ENCODE results near the gene CDC42. TPM values are rescaled to one million over a fixed set of nuclear protein-coding genes. Genes with fewer than 3 reads are reported as not detected.

CDC42 gene
- total RNA-seq, 1 experiment from 2014 or later: 245 TPM

DNA sequence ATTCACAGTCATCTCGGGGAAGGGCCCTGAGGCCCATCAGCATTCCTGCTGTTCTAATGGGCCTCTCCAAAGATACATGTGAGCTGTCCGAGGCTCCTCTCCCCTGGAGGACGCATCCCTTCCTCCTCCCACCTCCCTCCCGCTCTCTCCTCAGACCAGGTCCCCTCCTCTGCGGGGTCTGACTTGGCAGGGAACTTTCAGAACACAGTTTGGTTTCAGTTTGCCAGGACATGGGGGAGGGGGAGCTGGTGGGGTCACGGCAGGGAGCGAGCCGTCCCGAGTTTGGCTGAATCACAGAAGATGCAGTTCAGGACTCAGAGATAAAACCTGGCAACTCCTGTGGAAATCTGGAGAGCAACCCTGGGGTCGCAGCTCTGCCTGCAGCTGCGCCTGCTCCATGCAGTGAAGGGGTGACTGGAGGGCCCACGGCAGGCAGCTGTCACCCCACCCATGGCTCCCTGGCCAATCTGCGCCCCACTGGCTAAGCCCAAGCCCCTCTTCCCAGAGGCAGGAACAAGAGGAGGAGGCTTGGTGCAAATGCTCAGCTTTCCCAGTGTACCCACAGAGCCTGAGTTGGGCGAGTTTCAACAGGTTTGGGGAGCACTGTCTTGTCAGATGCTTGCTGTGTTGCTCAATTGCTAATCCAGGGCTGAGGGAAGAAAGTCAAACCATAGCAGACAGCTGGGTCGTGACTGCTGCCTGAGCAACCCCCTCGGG is 84.7 kb downstream of the CDC42 start:
- no TSS peak for BruUV-seq (replicated peaks)
- ChIA-PET POLR2A (ENCODE audit: unreplicated experiment) (no interaction called here), CTCF (no interaction called here)
- no peak overlapping the region for H3K4me2 ChIP-seq (ENCODE audit: low read length)
- H3K27ac ChIP-seq (ENCODE audit: low read length): no peak overlapping the region
- ATAC-seq (no peak), DNase-seq (no peak)
- H4K20me1 ChIP-seq (ENCODE audit: low read length): no peaks in the 10 kb centered on the region
- no peaks in the 10 kb centered on the region for H3K9me2 ChIP-seq (replicated peaks; ENCODE audit: low read length)
- H3K36me3 ChIP-seq (ENCODE audit: low read depth, low read length): no peaks in the 10 kb centered on the region
- H3K27me3 ChIP-seq (ENCODE audit: low read length): no peaks in the 10 kb centered on the region
- H3F3A ChIP-seq (ENCODE audit: low read length, unreplicated experiment): no peaks in the 10 kb centered on the region
- H2AFZ ChIP-seq (ENCODE audit: low read length): no peak overlapping the region
- TF ChIP-seq CTCF (conservative IDR thresholded peaks at IDR 0.05; ENCODE audit: low read depth, low read length): no peak
- no peak for TF ChIP-seq EZH2 (IDR thresholded peaks at IDR 0.05; ENCODE audit: low read length, unreplicated experiment)
- TF ChIP-seq EZH2phosphoT487 (IDR thresholded peaks at IDR 0.05; ENCODE audit: borderline replicate concordance, low read length): no peak
- H3K79me2 ChIP-seq (ENCODE audit: low read length): no peaks in the 10 kb centered on the region
- H3K4me1 ChIP-seq (ENCODE audit: insufficient read depth, low read length): peaks cover 16% of the 10 kb centered on the region
- intact Hi-C loops (cut with micrococcal nuclease): no loop called here
- H3K9ac ChIP-seq (ENCODE audit: low read length): no peak overlapping the region
- no peak overlapping the region for H3K4me3 ChIP-seq (ENCODE audit: low read length)
- H3K9me3 ChIP-seq (ENCODE audit: low read length): no peaks in the 10 kb centered on the region

DNA sequence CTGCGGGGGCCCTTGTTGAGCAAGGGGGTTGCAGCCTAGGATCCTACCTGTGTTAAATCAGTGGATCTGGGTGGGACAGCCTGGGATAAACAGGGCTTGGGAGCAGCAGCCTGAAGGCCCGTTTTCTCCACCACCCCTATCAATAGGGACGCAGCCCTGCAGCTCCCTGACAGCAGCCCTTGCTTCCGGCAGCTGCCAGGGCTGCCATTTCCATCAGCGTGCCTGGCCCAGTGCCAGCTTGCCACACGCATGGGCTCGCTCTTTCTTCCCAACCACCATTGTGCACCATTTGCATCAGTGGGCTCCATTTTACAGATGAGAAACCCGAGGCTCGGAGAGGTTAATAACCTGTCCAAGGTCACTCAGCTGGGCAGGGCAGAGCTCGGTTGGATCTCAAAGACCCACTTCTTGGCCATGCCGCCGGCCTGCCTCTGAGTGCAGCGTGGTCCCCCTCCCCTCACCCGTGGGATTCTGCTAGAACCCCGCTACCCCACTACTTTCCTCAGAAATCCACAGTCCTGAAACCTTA is 86.6 kb downstream of the CDC42 start:
- Histone ChIP-seq H3K9me3 (ENCODE audit: low read length) (no peaks in the 10 kb centered on the region), H3K4me1 (ENCODE audit: insufficient read depth, low read length) (peaks cover 14% of the 10 kb centered on the region), H3K79me2 (ENCODE audit: low read length) (no peaks in the 10 kb centered on the region), H3K27ac (ENCODE audit: low read length) (no peak overlapping the region), H3F3A (ENCODE audit: low read length, unreplicated experiment) (no peaks in the 10 kb centered on the region), H3K4me2 (ENCODE audit: low read length) (no peak overlapping the region), H4K20me1 (ENCODE audit: low read length) (no peaks in the 10 kb centered on the region), H3K9ac (ENCODE audit: low read length) (no peak overlapping the region), H2AFZ (ENCODE audit: low read length) (no peak overlapping the region), H3K9me2 (replicated peaks; ENCODE audit: low read length) (no peaks in the 10 kb centered on the region), H3K4me3 (ENCODE audit: low read length) (no peak overlapping the region), H3K27me3 (ENCODE audit: low read length) (no peaks in the 10 kb centered on the region), H3K36me3 (ENCODE audit: low read depth, low read length) (no peaks in the 10 kb centered on the region)
- TF ChIP-seq CTCF (conservative IDR thresholded peaks at IDR 0.05; ENCODE audit: low read depth, low read length) (no peak), EZH2 (IDR thresholded peaks at IDR 0.05; ENCODE audit: low read length, unreplicated experiment) (no peak), EZH2phosphoT487 (IDR thresholded peaks at IDR 0.05; ENCODE audit: borderline replicate concordance, low read length) (no peak)
- intact Hi-C loops (cut with micrococcal nuclease): no loop called here
- no TSS peak for BruUV-seq (replicated peaks)
- ChIA-PET CTCF (no interaction called here), POLR2A (ENCODE audit: unreplicated experiment) (interaction anchor here (0.6 kb wide), 1 partner anchor 138 kb away, joined by 3 read pairs; no protein-coding TSS in a partner anchor)
- DNase-seq: no peak
- no peak for ATAC-seq

- Histone ChIP-seq H3K36me3 (ENCODE audit: low read depth, low read length) (no peaks in the 10 kb centered on the region), H3K9me2 (replicated peaks; ENCODE audit: low read length) (no peaks in the 10 kb centered on the region), H3K27ac (ENCODE audit: low read length) (no peak overlapping the region), H4K20me1 (ENCODE audit: low read length) (no peaks in the 10 kb centered on the region), H3K9me3 (ENCODE audit: low read length) (no peaks in the 10 kb centered on the region), H3K4me1 (ENCODE audit: insufficient read depth, low read length) (peaks cover 14% of the 10 kb centered on the region), H3F3A (ENCODE audit: low read length, unreplicated experiment) (no peaks in the 10 kb centered on the region), H3K9ac (ENCODE audit: low read length) (no peak overlapping the region), H3K4me3 (ENCODE audit: low read length) (no peak overlapping the region), H3K4me2 (ENCODE audit: low read length) (no peak overlapping the region), H2AFZ (ENCODE audit: low read length) (no peak overlapping the region), H3K27me3 (ENCODE audit: low read length) (no peaks in the 10 kb centered on the region), H3K79me2 (ENCODE audit: low read length) (no peaks in the 10 kb centered on the region)
- POLR2A ChIA-PET (ENCODE audit: unreplicated experiment): interaction anchor here (0.6 kb wide), 1 partner anchor 137 kb away, joined by 3 read pairs; no protein-coding TSS in a partner anchor
- ATAC-seq: no peak
- intact Hi-C loops (cut with micrococcal nuclease): no loop called here
- no TSS peak for BruUV-seq (replicated peaks)
- no peak for DNase-seq
- TF ChIP-seq EZH2phosphoT487 (IDR thresholded peaks at IDR 0.05; ENCODE audit: borderline replicate concordance, low read length) (no peak), EZH2 (IDR thresholded peaks at IDR 0.05; ENCODE audit: low read length, unreplicated experiment) (no peak), CTCF (conservative IDR thresholded peaks at IDR 0.05; ENCODE audit: low read depth, low read length) (no peak)
- CTCF ChIA-PET: no interaction called here
These were observed 87.3 kb downstream of the CDC42 start for GRCh38 chr1:22139817-22140216.
